ENCODE results near the gene RPS4Y1.

Gene RPS4Y1

DNA sequence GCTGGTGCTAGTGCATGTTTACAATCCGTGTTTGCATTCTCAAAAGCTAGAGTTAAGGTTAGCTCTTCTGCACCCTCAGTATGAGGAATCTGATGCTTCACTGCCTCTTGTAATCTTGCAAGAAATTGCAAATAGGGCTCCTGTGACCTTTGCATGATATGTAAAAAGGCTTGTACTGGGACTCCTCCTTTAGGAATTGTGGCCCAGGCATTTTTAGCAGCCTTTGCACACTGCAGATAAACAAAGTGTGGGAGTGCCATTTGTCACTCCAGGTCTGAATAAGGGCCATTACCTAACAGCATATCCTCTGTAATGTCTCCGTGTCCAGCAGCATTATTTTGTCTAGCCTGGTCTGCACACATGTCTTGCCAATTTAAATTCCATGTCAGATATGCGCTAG lies 44.5 kb downstream of the RPS4Y1 start:
- no peak for DNase-seq

DNA sequence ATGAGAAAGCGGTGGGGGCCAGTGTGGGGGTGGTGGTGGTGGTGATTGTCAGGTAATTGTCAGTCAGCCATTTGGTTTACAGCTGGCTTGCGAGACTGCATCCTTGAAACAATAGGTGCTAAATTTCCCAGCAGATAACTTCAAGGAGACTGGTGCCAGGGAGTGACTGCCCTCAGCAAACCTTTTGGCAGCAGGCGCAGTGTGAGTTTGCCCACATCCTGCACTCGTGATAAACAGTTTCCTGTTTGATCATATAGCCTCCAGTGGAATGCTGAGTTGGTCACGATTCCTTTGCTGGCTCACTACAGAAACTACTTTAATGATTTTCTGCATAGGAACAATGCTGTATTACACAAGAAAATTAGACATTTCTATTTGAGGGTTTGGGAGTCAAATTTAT lies 46.0 kb downstream of the RPS4Y1 start:
- DNase-seq = no peak

DNA sequence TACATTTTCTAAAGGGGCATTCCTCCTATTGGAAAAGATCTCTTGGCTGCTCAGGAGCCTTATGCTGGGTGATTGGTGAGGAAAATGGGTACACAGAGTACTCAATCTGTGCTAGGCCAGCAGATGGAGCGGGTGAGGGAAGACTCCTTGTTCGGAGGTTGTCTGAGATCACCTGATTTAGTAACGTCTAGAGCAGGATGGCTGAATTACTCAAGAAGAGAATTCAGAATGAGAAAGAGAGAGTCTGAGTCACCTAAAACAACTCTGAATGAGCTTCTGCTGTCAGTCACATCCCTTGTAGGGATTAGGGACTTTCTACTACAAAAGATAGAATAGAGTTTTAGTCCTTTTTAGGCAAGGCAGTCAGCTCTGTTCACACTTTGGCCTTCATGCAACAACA lies 46.6 kb downstream of the RPS4Y1 start:
- no peak for DNase-seq

DNA sequence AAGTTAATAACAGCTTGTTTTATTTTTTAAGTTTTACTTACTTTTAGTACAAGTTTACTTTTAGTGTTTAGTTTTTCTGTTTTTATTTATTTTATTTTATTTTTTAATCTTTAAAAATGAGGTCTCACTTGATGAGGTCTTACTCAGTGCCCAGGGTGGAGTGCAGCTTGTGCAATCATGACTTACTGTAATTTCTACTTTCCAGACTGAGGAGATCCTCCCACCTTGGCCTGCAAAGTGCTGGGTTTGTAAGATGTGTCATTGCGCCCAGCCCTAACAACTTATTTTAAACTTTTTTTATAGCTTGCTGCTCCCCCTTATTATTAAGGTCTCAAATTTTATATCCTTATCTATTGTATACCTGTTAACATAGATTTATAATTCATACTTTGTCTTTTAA lies 52.1 kb downstream of the RPS4Y1 start:
- DNase-seq = no peak

DNA sequence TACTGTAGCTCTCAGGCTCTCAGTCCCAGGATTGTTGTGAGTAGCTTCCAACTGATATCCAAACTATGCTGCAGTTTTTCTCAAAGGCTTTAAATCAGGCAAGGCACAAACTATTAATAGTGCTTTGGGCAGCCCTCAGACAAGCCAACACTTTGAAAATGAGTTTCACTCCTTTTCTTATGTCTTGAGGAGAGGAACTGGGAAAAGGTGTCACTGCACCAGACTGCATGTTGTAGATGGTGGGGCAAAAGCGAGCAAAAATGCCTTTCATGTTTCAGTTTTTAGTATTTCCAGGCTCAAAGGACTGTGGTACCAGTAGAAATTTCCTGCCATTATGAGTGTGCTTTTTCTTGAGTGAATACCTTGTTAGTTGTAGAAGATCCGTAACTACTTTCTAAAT lies 54.6 kb downstream of the RPS4Y1 start:
- no peak for DNase-seq

DNA sequence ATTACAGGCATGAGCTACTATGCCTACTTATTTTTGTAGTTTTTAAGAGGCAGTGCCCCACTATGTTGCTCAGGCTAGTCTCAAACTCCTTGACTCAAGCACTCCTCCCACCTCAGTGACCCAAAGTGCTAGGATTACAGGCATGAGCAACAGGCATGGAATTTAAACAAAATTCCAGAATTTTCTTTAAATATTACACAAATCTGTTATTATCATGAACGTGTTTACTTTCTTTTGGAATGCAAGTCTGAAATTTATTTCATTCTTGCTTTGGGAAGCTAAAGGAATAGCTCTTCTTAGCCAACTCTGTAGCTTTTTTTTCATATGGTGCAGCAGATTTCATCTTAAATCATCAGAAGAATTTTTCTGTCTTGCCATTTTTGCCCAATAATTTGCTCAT lies 66.0 kb downstream of the RPS4Y1 start:
- DNase-seq = no peak

DNA sequence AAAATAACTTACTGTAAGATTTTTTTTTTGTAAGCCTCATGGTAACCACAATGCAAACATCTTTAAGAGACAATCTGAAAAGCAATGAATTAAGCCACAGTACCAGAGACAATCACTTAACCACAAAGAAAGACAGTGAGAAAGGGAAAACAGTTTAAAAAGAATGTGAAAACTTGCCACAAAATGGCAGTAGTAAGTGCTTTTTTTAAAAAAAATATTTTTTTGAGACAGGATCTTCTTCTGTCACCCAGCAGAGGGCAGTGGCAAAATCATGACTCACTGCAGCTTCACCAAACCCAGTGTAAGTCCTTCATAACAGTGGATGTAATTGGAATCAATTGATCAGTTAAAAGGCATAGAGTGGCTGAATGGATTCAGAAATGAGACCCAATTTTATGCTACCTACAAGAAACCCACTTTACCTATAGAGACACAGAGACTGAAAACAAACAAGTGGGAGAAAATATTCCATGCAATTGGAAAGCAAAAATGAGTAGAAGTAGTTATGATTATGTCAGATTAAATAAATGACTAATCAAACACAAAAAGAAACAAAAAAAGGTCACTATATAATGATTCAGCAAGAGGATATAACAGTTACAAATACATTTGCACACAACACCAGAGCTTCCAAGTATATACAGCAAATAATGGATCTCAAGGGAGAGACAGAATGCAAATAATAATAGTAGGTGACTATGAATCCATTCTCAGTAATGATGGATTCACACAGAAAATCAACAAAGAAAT lies 71.8 kb downstream of the RPS4Y1 start:
- no peak for DNase-seq

All from SHP77 treated with DMSO at 0.1 percent for 48 hours (cell line).